Putamen (tissue), 1 donor: ENCODE data around the gene CNOT8.

Experiments
- DNase-seq: peaks from one replicate; pipeline ENCODE4 v3.0.0-alpha.2; 2016; ENCODE audit warnings: low spot score

The CNOT8 gene

DNA sequence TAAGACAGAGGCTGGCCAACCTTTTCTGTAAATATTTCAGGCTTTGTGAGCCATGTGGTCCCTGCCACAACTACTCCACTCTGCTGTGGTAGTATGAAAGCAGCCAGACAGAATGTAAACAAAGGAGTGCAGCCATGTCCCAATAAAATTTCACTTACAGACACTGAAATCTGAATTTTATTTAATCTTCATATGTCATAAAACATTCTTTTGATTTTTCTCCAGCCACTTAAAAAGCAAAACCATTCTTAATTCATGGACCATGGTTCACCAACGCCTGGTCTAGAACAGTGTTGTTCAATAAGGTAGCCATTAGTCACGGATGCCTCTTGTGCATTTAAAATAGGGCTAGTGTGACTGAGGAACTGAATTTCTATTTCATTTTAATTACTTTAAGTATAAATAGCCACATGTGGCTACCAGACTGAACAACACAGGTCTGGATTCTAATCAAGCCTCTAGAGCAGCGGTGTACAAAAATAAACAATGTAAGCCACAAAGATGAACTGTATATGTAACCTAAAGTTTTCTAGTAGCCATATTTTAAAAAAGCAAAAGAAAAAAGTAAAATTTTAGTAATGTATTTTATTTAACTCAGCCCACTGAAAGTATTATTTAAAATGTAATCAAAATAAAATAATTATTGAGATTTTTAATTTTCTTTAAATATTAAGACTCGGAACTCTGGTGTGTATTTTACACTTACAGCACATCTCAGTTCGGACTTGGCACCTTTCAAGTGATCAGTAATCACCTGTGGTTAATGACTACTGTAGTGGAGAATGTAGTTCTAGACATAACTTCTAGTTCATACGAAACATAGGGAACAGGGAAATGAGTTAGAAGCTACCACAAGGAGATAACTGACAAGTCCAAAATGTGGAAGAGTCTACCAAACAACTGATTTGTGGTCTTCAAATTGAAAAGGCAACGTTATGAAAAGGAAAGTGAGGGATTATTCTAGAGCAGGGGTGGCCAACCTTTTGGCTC lies 65.3 kb downstream of the CNOT8 start:
- DNase-seq, result no peak
